Measurements from ENCODE around the gene TSPAN19.

DNA sequence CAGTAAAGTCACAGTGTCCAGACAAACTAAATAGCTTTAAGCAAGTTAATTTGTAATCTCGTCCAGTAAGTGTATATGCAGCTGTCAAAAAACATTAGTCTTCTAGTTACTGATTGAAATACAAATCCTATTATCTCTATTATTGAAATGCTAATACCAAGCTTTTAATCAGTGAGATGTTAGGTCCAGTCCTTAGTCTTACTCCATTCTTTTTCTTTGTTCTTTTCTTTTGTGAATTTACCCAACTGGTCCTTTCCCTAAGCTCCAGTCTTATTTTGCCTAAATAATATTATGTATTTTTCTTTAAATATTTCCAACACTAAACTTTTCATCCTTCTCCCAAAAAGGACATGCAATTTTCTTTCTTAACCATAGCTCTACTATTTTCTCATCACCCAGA, 57.2 kb downstream of the TSPAN19 start:
- no peak for TF ChIP-seq CTCF (IDR thresholded peaks at IDR 0.05)
- no peak for TF ChIP-seq ZFX (IDR thresholded peaks at IDR 0.05; ENCODE audit: borderline replicate concordance)

Measured in 22Rv1 (cell line).